Neural progenitor cell (in vitro differentiated cells): ENCODE results near the gene B4GALT4. TPM values are rescaled to one million over a fixed set of nuclear protein-coding genes. Genes with fewer than 3 reads are reported as not detected.

ENCODE experiments used
- DNase-seq: peaks from one replicate; pipeline ENCODE4 v3.0.0-alpha.2; 2016; ENCODE audit warnings: low spot score
- H2AFZ ChIP-seq: fragments of 200-600 bp; sonication (generic); replicated peaks from 2 replicates; pipeline ENCODE4 v1.6.1; 2016; ENCODE audit warnings: antibody characterized with exemption
- H3F3A ChIP-seq: fragments of 200-600 bp; sonication (generic); 2 replicates; pipeline ENCODE4 v1.6.1; 2016; ENCODE audit warnings: antibody characterized with exemption, low read depth
- H3K27ac ChIP-seq: fragments of 200-600 bp; sonication (generic); 2 replicates; pipeline ENCODE4 v1.5.1; 2016; ENCODE audit warnings: mild to moderate bottlenecking
- H3K27me3 ChIP-seq: fragments of 200-600 bp; sonication (generic); 2 replicates; pipeline ENCODE4 v1.6.1; 2016; ENCODE audit warnings: mild to moderate bottlenecking, moderate library complexity
- H3K36me3 ChIP-seq: fragments of 200-600 bp; sonication (generic); 2 replicates; pipeline ENCODE4 v1.5.1; 2016
- H3K4me1 ChIP-seq: fragments of 200-600 bp; sonication (generic); 2 replicates; pipeline ENCODE4 v1.6.1; 2016; ENCODE audit warnings: mixed run types
- H3K4me2 ChIP-seq: fragments of 200-600 bp; sonication (generic); 2 replicates; pipeline ENCODE4 v1.6.1; 2016
- H3K4me3 ChIP-seq: fragments of 200-600 bp; sonication (generic); 2 replicates; pipeline ENCODE4 v1.5.1; 2016
- H3K79me2 ChIP-seq: fragments of 200-600 bp; sonication (generic); 2 replicates; pipeline ENCODE4 v1.6.1; 2016; ENCODE audit warnings: low read depth
- H3K9ac ChIP-seq: fragments of 200-600 bp; sonication (generic); 2 replicates; pipeline ENCODE4 v1.6.1; 2016
- H3K9me3 ChIP-seq: fragments of 200-600 bp; sonication (generic); 2 replicates; pipeline ENCODE4 v1.5.1; 2016; ENCODE audit warnings: low read depth
- H4K20me1 ChIP-seq: fragments of 200-600 bp; sonication (generic); 2 replicates; pipeline ENCODE4 v1.6.1; 2016; ENCODE audit warnings: low read depth
- H3K27ac Mint-ChIP-seq: 3 replicates; pipeline ENCODE4 v1.8.0; 2021; ENCODE audit warnings: mixed read lengths
- H3K27me3 Mint-ChIP-seq: 2 replicates; pipeline ENCODE4 v1.8.0; 2022; ENCODE audit warnings: low read depth, mild to moderate bottlenecking, inconsistent platforms, moderate library complexity, mixed read lengths; ENCODE audit not compliant: insufficient read depth
- H3K36me3 Mint-ChIP-seq: 3 replicates; pipeline ENCODE4 v1.8.0; 2021; ENCODE audit warnings: mixed read lengths
- H3K4me1 Mint-ChIP-seq: 3 replicates; pipeline ENCODE4 v1.8.0; 2021; ENCODE audit warnings: mixed read lengths
- H3K4me3 Mint-ChIP-seq: 3 replicates; pipeline ENCODE4 v1.8.0; 2021; ENCODE audit warnings: mild to moderate bottlenecking, moderate library complexity, mixed read lengths
- H3K9me3 Mint-ChIP-seq: 3 replicates; pipeline ENCODE4 v1.8.0; 2020; ENCODE audit warnings: mixed read lengths
- CTCF ChIP-seq: fragments of 200-600 bp; sonication (generic); IDR thresholded peaks from 2 replicates; pipeline ENCODE4 v1.5.1; 2017; ENCODE audit warnings: antibody characterized with exemption, mild to moderate bottlenecking
- EZH2 ChIP-seq: fragments of 200-600 bp; sonication (generic); IDR thresholded peaks from 2 replicates; pipeline ENCODE4 v1.6.1; 2017; ENCODE audit warnings: antibody characterized with exemption, mild to moderate bottlenecking, moderate library complexity
- EZH2phosphoT487 ChIP-seq: fragments of 200-600 bp; sonication (generic); IDR thresholded peaks from 2 replicates; pipeline ENCODE4 v1.6.1; 2017; ENCODE audit warnings: antibody characterized with exemption
- total RNA-seq: library from RNA; depleted of rRNA; stranded (reverse); fragments of >200 nt; gene quantifications from 2 replicates; pipeline ENCODE4 v1.2.3, GENCODE V29; 2015; ENCODE audit warnings: low replicate concordance

The B4GALT4 gene
- total RNA-seq, 1 donor from 2014 or later, result 47.0 TPM

- no peaks in the 10 kb centered on the region for H3K4me1 ChIP-seq
- H3K9me3 Mint-ChIP-seq, result no peaks in the 10 kb centered on the region
- H3K27me3 ChIP-seq, result peaks cover 23% of the 10 kb centered on the region
- no peaks in the 10 kb centered on the region for H4K20me1 ChIP-seq
- no peaks in the 10 kb centered on the region for H3K36me3 ChIP-seq
- no peaks in the 10 kb centered on the region for H3K9me3 ChIP-seq
- H3F3A ChIP-seq, result no peaks in the 10 kb centered on the region
- no peak overlapping the region for H3K4me3 ChIP-seq
- no peak overlapping the region for H2AFZ ChIP-seq
- TF ChIP-seq CTCF (no peak), EZH2 (no peak), EZH2phosphoT487 (no peak)
- no peaks in the 10 kb centered on the region for H3K4me1 Mint-ChIP-seq
- no peaks in the 10 kb centered on the region for H3K27me3 Mint-ChIP-seq
- DNase-seq, result no peak
- no peak overlapping the region for H3K27ac ChIP-seq
- H3K4me3 Mint-ChIP-seq, result no peak overlapping the region
- H3K27ac Mint-ChIP-seq, result no peak overlapping the region
- no peak overlapping the region for H3K4me2 ChIP-seq
- H3K9ac ChIP-seq, result no peak overlapping the region
- H3K79me2 ChIP-seq, result no peaks in the 10 kb centered on the region
- no peaks in the 10 kb centered on the region for H3K36me3 Mint-ChIP-seq
Observed at GRCh38 chr3:119177321-119177720, 63.4 kb downstream of the B4GALT4 start.

GRCh38 chr3:119176778-119177177 lies 63.9 kb downstream of the B4GALT4 start:
- no peaks in the 10 kb centered on the region for H3K9me3 ChIP-seq
- TF ChIP-seq EZH2 (no peak), CTCF (no peak), EZH2phosphoT487 (no peak)
- no peak overlapping the region for H3K27ac ChIP-seq
- Mint-ChIP-seq H3K9me3 (no peaks in the 10 kb centered on the region), H3K27ac (no peak overlapping the region), H3K4me3 (no peak overlapping the region), H3K4me1 (no peaks in the 10 kb centered on the region), H3K27me3 (no peaks in the 10 kb centered on the region), H3K36me3 (no peaks in the 10 kb centered on the region)
- H3F3A ChIP-seq, result no peaks in the 10 kb centered on the region
- H3K27me3 ChIP-seq, result peaks cover 23% of the 10 kb centered on the region
- H3K4me1 ChIP-seq, result no peaks in the 10 kb centered on the region
- no peak overlapping the region for H2AFZ ChIP-seq
- DNase-seq, result no peak
- H4K20me1 ChIP-seq, result no peaks in the 10 kb centered on the region
- H3K9ac ChIP-seq, result no peak overlapping the region
- no peak overlapping the region for H3K4me3 ChIP-seq
- H3K79me2 ChIP-seq, result no peaks in the 10 kb centered on the region
- no peaks in the 10 kb centered on the region for H3K36me3 ChIP-seq
- no peak overlapping the region for H3K4me2 ChIP-seq

- H3K27ac ChIP-seq, result no peak overlapping the region
- no peak overlapping the region for H3K4me3 ChIP-seq
- no peak overlapping the region for H3K27ac Mint-ChIP-seq
- no peak overlapping the region for H3K4me2 ChIP-seq
- no peaks in the 10 kb centered on the region for H3K79me2 ChIP-seq
- no peaks in the 10 kb centered on the region for H4K20me1 ChIP-seq
- no peaks in the 10 kb centered on the region for H3K36me3 ChIP-seq
- TF ChIP-seq EZH2phosphoT487, result no peak
- TF ChIP-seq CTCF, result no peak
- no peak for TF ChIP-seq EZH2
- no peaks in the 10 kb centered on the region for H3K36me3 Mint-ChIP-seq
- H3K9ac ChIP-seq, result no peak overlapping the region
- H3K27me3 Mint-ChIP-seq, result no peaks in the 10 kb centered on the region
- DNase-seq, result no peak
- H3K9me3 ChIP-seq, result no peaks in the 10 kb centered on the region
- no peak overlapping the region for H2AFZ ChIP-seq
- no peaks in the 10 kb centered on the region for H3K9me3 Mint-ChIP-seq
- H3F3A ChIP-seq, result no peaks in the 10 kb centered on the region
- H3K4me1 ChIP-seq, result no peaks in the 10 kb centered on the region
- peaks cover 23% of the 10 kb centered on the region for H3K27me3 ChIP-seq
- H3K4me1 Mint-ChIP-seq, result no peaks in the 10 kb centered on the region
- no peak overlapping the region for H3K4me3 Mint-ChIP-seq
Observed at GRCh38 chr3:119175872-119176756, 64.6 kb downstream of the B4GALT4 start.
